ENCODE measurements around the gene PRSS57.
"Not testable (repeated sequence)": the region's sequence is repeated elsewhere in the genome, so short reads cannot be mapped to it uniquely, and the experiment has no call there.

PRSS57 gene

GRCh38 chr19:732148-733069, 37.2 kb upstream of the PRSS57 start:
- Histone ChIP-seq H3K27ac (ENCODE audit: low read depth, low read length) (no peak overlapping the region), H3K4me3 (ENCODE audit: low read depth, low read length) (no peak overlapping the region), H3K27me3 (ENCODE audit: control insufficient read depth, insufficient read depth, low read length) (no peaks in the 10 kb centered on the region), H3K36me3 (ENCODE audit: control insufficient read depth, insufficient read depth, low read length) (no peaks in the 10 kb centered on the region), H3K9ac (ENCODE audit: low read depth, low read length) (no peak overlapping the region), H3K9me3 (ENCODE audit: control insufficient read depth, insufficient read depth, low read length) (no peaks in the 10 kb centered on the region), H3K4me1 (ENCODE audit: control insufficient read depth, insufficient read depth, low read length) (no peaks in the 10 kb centered on the region)

- Histone ChIP-seq H3K9me3 (ENCODE audit: control insufficient read depth, insufficient read depth, low read length) (no peaks in the 10 kb centered on the region), H3K4me3 (ENCODE audit: low read depth, low read length) (no peak overlapping the region), H3K36me3 (ENCODE audit: control insufficient read depth, insufficient read depth, low read length) (no peaks in the 10 kb centered on the region), H3K27ac (ENCODE audit: low read depth, low read length) (no peak overlapping the region), H3K27me3 (ENCODE audit: control insufficient read depth, insufficient read depth, low read length) (no peaks in the 10 kb centered on the region), H3K4me1 (ENCODE audit: control insufficient read depth, insufficient read depth, low read length) (no peaks in the 10 kb centered on the region), H3K9ac (ENCODE audit: low read depth, low read length) (no peak overlapping the region)
Observed at GRCh38 chr19:731000-731399, 35.7 kb upstream of the PRSS57 start.

GRCh38 chr19:729965-730668, 34.9 kb upstream of the PRSS57 start:
- Histone ChIP-seq H3K9ac (ENCODE audit: low read depth, low read length) (no peak overlapping the region), H3K9me3 (ENCODE audit: control insufficient read depth, insufficient read depth, low read length) (no peaks in the 10 kb centered on the region), H3K4me3 (ENCODE audit: low read depth, low read length) (no peak overlapping the region), H3K4me1 (ENCODE audit: control insufficient read depth, insufficient read depth, low read length) (no peaks in the 10 kb centered on the region), H3K36me3 (ENCODE audit: control insufficient read depth, insufficient read depth, low read length) (no peaks in the 10 kb centered on the region), H3K27me3 (ENCODE audit: control insufficient read depth, insufficient read depth, low read length) (no peaks in the 10 kb centered on the region), H3K27ac (ENCODE audit: low read depth, low read length) (no peak overlapping the region)

GRCh38 chr19:729564-729963, 34.3 kb upstream of the PRSS57 start:
- not testable (repeated sequence) for H3K4me3 ChIP-seq (ENCODE audit: low read depth, low read length); H3K4me1 ChIP-seq (ENCODE audit: control insufficient read depth, insufficient read depth, low read length); H3K9ac ChIP-seq (ENCODE audit: low read depth, low read length); H3K27ac ChIP-seq (ENCODE audit: low read depth, low read length); H3K27me3 ChIP-seq (ENCODE audit: control insufficient read depth, insufficient read depth, low read length); H3K36me3 ChIP-seq (ENCODE audit: control insufficient read depth, insufficient read depth, low read length); H3K9me3 ChIP-seq (ENCODE audit: control insufficient read depth, insufficient read depth, low read length)

- H3K4me3 ChIP-seq (ENCODE audit: low read depth, low read length), result no peak overlapping the region
- H3K4me1 ChIP-seq (ENCODE audit: control insufficient read depth, insufficient read depth, low read length), result no peaks in the 10 kb centered on the region
- no peak overlapping the region for H3K9ac ChIP-seq (ENCODE audit: low read depth, low read length)
- H3K27me3 ChIP-seq (ENCODE audit: control insufficient read depth, insufficient read depth, low read length), result no peaks in the 10 kb centered on the region
- no peak overlapping the region for H3K27ac ChIP-seq (ENCODE audit: low read depth, low read length)
- no peaks in the 10 kb centered on the region for H3K9me3 ChIP-seq (ENCODE audit: control insufficient read depth, insufficient read depth, low read length)
- no peaks in the 10 kb centered on the region for H3K36me3 ChIP-seq (ENCODE audit: control insufficient read depth, insufficient read depth, low read length)
Observed at GRCh38 chr19:728011-728410, 32.8 kb upstream of the PRSS57 start.

- no peaks in the 10 kb centered on the region for H3K27me3 ChIP-seq (ENCODE audit: control insufficient read depth, insufficient read depth, low read length)
- H3K9me3 ChIP-seq (ENCODE audit: control insufficient read depth, insufficient read depth, low read length), result no peaks in the 10 kb centered on the region
- H3K27ac ChIP-seq (ENCODE audit: low read depth, low read length), result no peak overlapping the region
- H3K4me3 ChIP-seq (ENCODE audit: low read depth, low read length), result no peak overlapping the region
- no peaks in the 10 kb centered on the region for H3K36me3 ChIP-seq (ENCODE audit: control insufficient read depth, insufficient read depth, low read length)
- no peak overlapping the region for H3K9ac ChIP-seq (ENCODE audit: low read depth, low read length)
- H3K4me1 ChIP-seq (ENCODE audit: control insufficient read depth, insufficient read depth, low read length), result no peaks in the 10 kb centered on the region
Observed at GRCh38 chr19:726993-727956, 32.0 kb upstream of the PRSS57 start.

- Histone ChIP-seq H3K9me3 (ENCODE audit: control insufficient read depth, insufficient read depth, low read length) (no peaks in the 10 kb centered on the region), H3K36me3 (ENCODE audit: control insufficient read depth, insufficient read depth, low read length) (no peaks in the 10 kb centered on the region), H3K4me3 (ENCODE audit: low read depth, low read length) (no peak overlapping the region), H3K27ac (ENCODE audit: low read depth, low read length) (no peak overlapping the region), H3K4me1 (ENCODE audit: control insufficient read depth, insufficient read depth, low read length) (no peaks in the 10 kb centered on the region), H3K9ac (ENCODE audit: low read depth, low read length) (no peak overlapping the region), H3K27me3 (ENCODE audit: control insufficient read depth, insufficient read depth, low read length) (no peaks in the 10 kb centered on the region)
Observed at GRCh38 chr19:725461-726089, 30.3 kb upstream of the PRSS57 start.

GRCh38 chr19:723714-724113, 28.5 kb upstream of the PRSS57 start:
- no peaks in the 10 kb centered on the region for H3K36me3 ChIP-seq (ENCODE audit: control insufficient read depth, insufficient read depth, low read length)
- H3K27ac ChIP-seq (ENCODE audit: low read depth, low read length), result no peak overlapping the region
- H3K4me3 ChIP-seq (ENCODE audit: low read depth, low read length), result no peak overlapping the region
- H3K27me3 ChIP-seq (ENCODE audit: control insufficient read depth, insufficient read depth, low read length), result no peaks in the 10 kb centered on the region
- H3K9me3 ChIP-seq (ENCODE audit: control insufficient read depth, insufficient read depth, low read length), result no peaks in the 10 kb centered on the region
- H3K9ac ChIP-seq (ENCODE audit: low read depth, low read length), result no peak overlapping the region
- H3K4me1 ChIP-seq (ENCODE audit: control insufficient read depth, insufficient read depth, low read length), result no peaks in the 10 kb centered on the region

GRCh38 chr19:723247-723646, 28.0 kb upstream of the PRSS57 start:
- Histone ChIP-seq H3K4me1 (ENCODE audit: control insufficient read depth, insufficient read depth, low read length) (no peaks in the 10 kb centered on the region), H3K27me3 (ENCODE audit: control insufficient read depth, insufficient read depth, low read length) (no peaks in the 10 kb centered on the region), H3K9ac (ENCODE audit: low read depth, low read length) (no peak overlapping the region), H3K27ac (ENCODE audit: low read depth, low read length) (no peak overlapping the region), H3K4me3 (ENCODE audit: low read depth, low read length) (no peak overlapping the region), H3K36me3 (ENCODE audit: control insufficient read depth, insufficient read depth, low read length) (no peaks in the 10 kb centered on the region), H3K9me3 (ENCODE audit: control insufficient read depth, insufficient read depth, low read length) (no peaks in the 10 kb centered on the region)

- no peak overlapping the region for H3K9ac ChIP-seq (ENCODE audit: low read depth, low read length)
- no peaks in the 10 kb centered on the region for H3K36me3 ChIP-seq (ENCODE audit: control insufficient read depth, insufficient read depth, low read length)
- H3K27ac ChIP-seq (ENCODE audit: low read depth, low read length), result no peak overlapping the region
- H3K27me3 ChIP-seq (ENCODE audit: control insufficient read depth, insufficient read depth, low read length), result no peaks in the 10 kb centered on the region
- H3K4me3 ChIP-seq (ENCODE audit: low read depth, low read length), result no peak overlapping the region
- H3K4me1 ChIP-seq (ENCODE audit: control insufficient read depth, insufficient read depth, low read length), result no peaks in the 10 kb centered on the region
- no peaks in the 10 kb centered on the region for H3K9me3 ChIP-seq (ENCODE audit: control insufficient read depth, insufficient read depth, low read length)
Observed at GRCh38 chr19:722553-723101, 27.4 kb upstream of the PRSS57 start.

All from HUES48 (cell line).